ENCODE results near the gene SKIL.
"Not testable (repeated sequence)": the region's sequence is repeated elsewhere in the genome, so short reads cannot be mapped to it uniquely, and the experiment has no call there.

Gene SKIL

GRCh38 chr3:170357176-170358041 is at the start of gene SKIL:
SKIL (plus strand) TSS chr3:170357715; CDS start chr3:170360332, 2,617 bp downstream.
- peak; percentile 95 for DNase-seq

- DNase-seq: no peak
These were observed 48.5 kb upstream of the SKIL start for GRCh38 chr3:170309046-170309445.

- no peak for DNase-seq
These were observed 39.6 kb upstream of the SKIL start for GRCh38 chr3:170317954-170318353.

- no peak for DNase-seq
These were observed 36.9 kb upstream of the SKIL start for GRCh38 chr3:170320461-170321121.

- DNase-seq: no peak
These were observed 36.0 kb upstream of the SKIL start for GRCh38 chr3:170321321-170322034.

- no peak for DNase-seq
These were observed 34.8 kb upstream of the SKIL start for GRCh38 chr3:170322566-170323269.

- no peak for DNase-seq
These were observed 34.2 kb upstream of the SKIL start for GRCh38 chr3:170323331-170323730.

- no peak for DNase-seq
These were observed 32.6 kb upstream of the SKIL start for GRCh38 chr3:170324962-170325361.

GRCh38 chr3:170327040-170327808 is 30.3 kb upstream of the SKIL start:
- no peak for DNase-seq

GRCh38 chr3:170327868-170328548 is 29.5 kb upstream of the SKIL start:
- DNase-seq: not testable (repeated sequence)

- no peak for DNase-seq
These were observed 27.1 kb upstream of the SKIL start for GRCh38 chr3:170330366-170330765.

- no peak for DNase-seq
These were observed 26.4 kb upstream of the SKIL start for GRCh38 chr3:170331143-170331542.

GRCh38 chr3:170337420-170337819 is 20.1 kb upstream of the SKIL start:
- DNase-seq: no peak

GRCh38 chr3:170338690-170339340 is 18.7 kb upstream of the SKIL start:
- DNase-seq: no peak

GRCh38 chr3:170342273-170342672 is 15.2 kb upstream of the SKIL start:
- not testable (repeated sequence) for DNase-seq

- DNase-seq: not testable (repeated sequence)
These were observed 13.7 kb upstream of the SKIL start for GRCh38 chr3:170343859-170344258.

- no peak for DNase-seq
These were observed 12.5 kb upstream of the SKIL start for GRCh38 chr3:170344971-170345370.

- no peak for DNase-seq
These were observed 10.8 kb upstream of the SKIL start for GRCh38 chr3:170346481-170347392.

- no peak for DNase-seq
These were observed 6.8 kb upstream of the SKIL start for GRCh38 chr3:170350515-170351413.
